RWPE2 (cell line): Measurements from ENCODE around the gene PPP2R2B.

Experiments used
- ATAC-seq: fragments of 200-7000 bp; cut with Tn5 transposase; 3 replicates; pipeline ENCODE4 v1.9.1; 2021; ENCODE audit warnings: low read depth
- DNase-seq: peaks from one replicate; pipeline ENCODE4 v3.0.0-alpha.2; 2020; ENCODE audit warnings: low spot score
- H3K27ac ChIP-seq: fragments of 450-650 bp; 2 replicates; pipeline ENCODE4 v1.5.1; 2017; ENCODE audit warnings: mild to moderate bottlenecking; ENCODE audit not compliant: poor library complexity, severe bottlenecking
- H3K27me3 ChIP-seq: fragments of 250-450 bp; sonication (Bioruptor Pico); 2 replicates; pipeline ENCODE4 v1.5.1; 2021; ENCODE audit warnings: mild to moderate bottlenecking, moderate library complexity; ENCODE audit not compliant: insufficient read depth, poor library complexity, severe bottlenecking
- H3K36me3 ChIP-seq: fragments of 250-450 bp; sonication (Bioruptor Pico); 2 replicates; pipeline ENCODE4 v1.5.1; 2020; ENCODE audit warnings: low read depth, mild to moderate bottlenecking, moderate library complexity
- H3K4me1 ChIP-seq: fragments of 250-450 bp; sonication (Bioruptor Pico); 2 replicates; pipeline ENCODE4 v1.5.1; 2021; ENCODE audit warnings: mild to moderate bottlenecking, moderate library complexity; ENCODE audit not compliant: insufficient read depth, poor library complexity, severe bottlenecking
- H3K4me3 ChIP-seq: fragments of 250-450 bp; sonication (Bioruptor Pico); 2 replicates; pipeline ENCODE4 v1.5.1; 2021; ENCODE audit warnings: mild to moderate bottlenecking, moderate library complexity; ENCODE audit not compliant: severe bottlenecking
- H3K9me3 ChIP-seq: fragments of 250-450 bp; sonication (Bioruptor Pico); 2 replicates; pipeline ENCODE4 v1.5.1; 2021; ENCODE audit warnings: mild to moderate bottlenecking, moderate library complexity; ENCODE audit not compliant: severe bottlenecking
- TF ChIP-seq, protein P1 (sequence below): fragments of 450-650 bp; IDR thresholded peaks from one replicate; pipeline ENCODE4 v1.5.1; 2017; ENCODE audit warnings: mild to moderate bottlenecking, moderate library complexity; ENCODE audit not compliant: poor library complexity, severe bottlenecking

Gene PPP2R2B

DNA sequence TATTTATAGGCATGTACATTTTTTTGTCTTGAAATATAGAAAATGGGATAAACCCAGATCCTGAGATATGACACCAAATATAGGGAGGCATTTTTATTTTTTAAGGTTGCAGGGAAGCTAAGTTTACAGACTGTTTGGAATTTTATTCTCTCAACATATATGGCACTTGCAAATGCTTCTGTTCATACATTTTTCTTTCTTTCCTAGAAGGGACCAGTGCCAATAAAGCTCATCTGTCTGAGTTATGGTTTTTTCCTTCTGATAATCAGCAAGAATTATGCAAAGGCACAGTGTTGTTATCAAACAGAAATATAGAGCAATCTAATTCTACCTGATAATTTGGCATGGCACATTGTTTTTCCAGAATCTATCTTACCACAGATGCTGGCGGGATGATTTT is 205.7 kb downstream of the PPP2R2B start:
- no peak overlapping the region for H3K27ac ChIP-seq
- TF ChIP-seq, protein P1, sequence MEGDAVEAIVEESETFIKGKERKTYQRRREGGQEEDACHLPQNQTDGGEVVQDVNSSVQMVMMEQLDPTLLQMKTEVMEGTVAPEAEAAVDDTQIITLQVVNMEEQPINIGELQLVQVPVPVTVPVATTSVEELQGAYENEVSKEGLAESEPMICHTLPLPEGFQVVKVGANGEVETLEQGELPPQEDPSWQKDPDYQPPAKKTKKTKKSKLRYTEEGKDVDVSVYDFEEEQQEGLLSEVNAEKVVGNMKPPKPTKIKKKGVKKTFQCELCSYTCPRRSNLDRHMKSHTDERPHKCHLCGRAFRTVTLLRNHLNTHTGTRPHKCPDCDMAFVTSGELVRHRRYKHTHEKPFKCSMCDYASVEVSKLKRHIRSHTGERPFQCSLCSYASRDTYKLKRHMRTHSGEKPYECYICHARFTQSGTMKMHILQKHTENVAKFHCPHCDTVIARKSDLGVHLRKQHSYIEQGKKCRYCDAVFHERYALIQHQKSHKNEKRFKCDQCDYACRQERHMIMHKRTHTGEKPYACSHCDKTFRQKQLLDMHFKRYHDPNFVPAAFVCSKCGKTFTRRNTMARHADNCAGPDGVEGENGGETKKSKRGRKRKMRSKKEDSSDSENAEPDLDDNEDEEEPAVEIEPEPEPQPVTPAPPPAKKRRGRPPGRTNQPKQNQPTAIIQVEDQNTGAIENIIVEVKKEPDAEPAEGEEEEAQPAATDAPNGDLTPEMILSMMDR, result no peak
- DNase-seq (no peak), ATAC-seq (no peak)
- no peak overlapping the region for H3K4me3 ChIP-seq
- no peaks in the 10 kb centered on the region for H3K9me3 ChIP-seq
- no peaks in the 10 kb centered on the region for H3K4me1 ChIP-seq
- no peaks in the 10 kb centered on the region for H3K27me3 ChIP-seq
- H3K36me3 ChIP-seq, result no peaks in the 10 kb centered on the region

DNA sequence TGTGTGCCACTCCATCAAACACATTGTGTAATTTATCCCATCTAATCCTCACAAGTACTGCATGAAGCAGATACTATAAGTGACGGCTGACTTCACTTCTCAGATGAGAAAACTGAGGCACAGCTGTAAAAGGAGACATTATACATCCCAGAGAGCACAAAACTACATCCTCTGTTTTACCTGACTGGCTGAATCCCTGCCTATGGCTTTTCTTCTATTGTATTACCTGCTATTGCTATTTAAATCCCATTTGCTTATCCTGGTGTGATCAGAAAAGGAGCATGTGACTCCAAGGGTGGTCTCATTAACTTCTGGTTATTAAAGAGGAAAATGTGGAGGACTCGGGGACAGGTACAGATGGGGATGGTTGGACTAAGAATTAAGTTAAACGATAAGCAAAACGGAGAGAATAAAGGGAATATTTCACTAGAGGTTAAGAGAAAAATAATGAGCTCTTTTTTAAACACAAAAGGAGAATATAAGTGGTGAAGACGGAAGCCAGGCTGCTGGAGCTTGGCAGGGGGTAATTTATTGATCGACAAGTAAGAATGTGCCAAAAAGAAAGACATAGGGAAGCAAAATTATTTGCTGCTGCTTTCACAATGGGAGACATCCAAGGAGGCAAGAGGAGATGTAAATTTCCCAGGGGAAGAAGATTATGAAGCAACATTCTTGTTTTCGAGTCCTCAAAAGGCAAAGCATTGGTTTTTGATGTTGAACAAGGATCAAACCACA is 206.8 kb downstream of the PPP2R2B start:
- Histone ChIP-seq H3K27ac (no peak overlapping the region), H3K4me3 (no peak overlapping the region), H3K4me1 (no peaks in the 10 kb centered on the region), H3K9me3 (no peaks in the 10 kb centered on the region), H3K27me3 (no peaks in the 10 kb centered on the region), H3K36me3 (no peaks in the 10 kb centered on the region)
- TF ChIP-seq, protein P1, result no peak
- ATAC-seq, result no peak
- no peak for DNase-seq

DNA sequence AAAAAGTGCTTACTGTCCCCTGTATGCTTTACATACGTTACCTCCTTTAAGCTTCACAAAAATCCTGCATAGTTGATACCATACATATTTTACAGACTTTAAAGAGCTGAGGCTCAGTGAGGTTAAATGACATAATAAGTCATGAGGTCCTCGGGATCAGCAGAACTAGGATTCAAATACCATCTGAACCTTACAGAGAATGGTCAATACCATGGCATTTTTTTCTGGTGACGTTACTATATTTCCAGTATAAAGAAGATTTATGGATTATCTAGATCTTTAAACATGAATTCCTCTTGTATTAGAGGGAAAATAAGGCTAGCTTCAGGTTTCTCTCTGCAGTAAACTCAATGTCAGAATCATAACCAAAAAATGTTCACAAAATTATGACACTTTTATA is 208.9 kb downstream of the PPP2R2B start:
- no peaks in the 10 kb centered on the region for H3K36me3 ChIP-seq
- TF ChIP-seq, protein P1, result no peak
- no peak overlapping the region for H3K4me3 ChIP-seq
- no peak overlapping the region for H3K27ac ChIP-seq
- H3K4me1 ChIP-seq, result no peaks in the 10 kb centered on the region
- DNase-seq (no peak), ATAC-seq (no peak)
- no peaks in the 10 kb centered on the region for H3K9me3 ChIP-seq
- H3K27me3 ChIP-seq, result no peaks in the 10 kb centered on the region

DNA sequence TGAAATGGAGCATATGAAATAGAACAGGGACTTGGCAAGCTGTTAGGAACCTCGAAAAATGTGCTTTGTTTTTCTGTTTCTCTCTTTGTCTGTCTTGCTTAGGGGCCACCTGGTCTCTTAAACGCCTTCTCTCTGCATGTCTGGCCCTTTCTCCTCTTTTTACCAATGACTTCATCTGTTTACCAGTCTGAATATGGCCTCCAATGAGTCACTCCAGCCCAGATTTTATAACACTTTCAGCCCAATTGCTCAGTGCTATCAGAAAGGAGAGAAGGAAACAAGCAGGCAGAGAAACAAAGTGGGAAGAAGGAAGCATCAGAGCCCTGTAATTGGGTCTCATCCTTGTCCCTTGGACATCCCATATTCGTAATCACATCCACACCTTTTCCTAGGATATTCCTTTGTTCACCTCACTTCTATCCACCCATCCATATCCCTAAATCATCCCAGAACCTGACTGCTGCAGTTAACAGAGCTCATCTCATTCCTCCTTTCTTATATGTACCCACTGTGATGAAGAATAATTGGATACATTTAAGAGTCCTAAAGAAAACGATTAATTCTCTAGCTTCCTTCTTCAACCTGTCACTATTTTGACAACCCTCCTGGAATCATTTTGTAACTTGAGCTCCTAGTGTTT is 210.8 kb downstream of the PPP2R2B start:
- no peaks in the 10 kb centered on the region for H3K4me1 ChIP-seq
- DNase-seq (no peak), ATAC-seq (peak; percentile 79)

More for the DNA sequence above, 210.8 kb downstream of the PPP2R2B start:
- no peak overlapping the region for H3K27ac ChIP-seq
- no peak overlapping the region for H3K4me3 ChIP-seq
- H3K27me3 ChIP-seq, result no peaks in the 10 kb centered on the region
- no peaks in the 10 kb centered on the region for H3K36me3 ChIP-seq
- TF ChIP-seq, protein P1, result no peak
- H3K9me3 ChIP-seq, result no peaks in the 10 kb centered on the region
